ENCODE data around the gene FHOD3.

Gene FHOD3

DNA sequence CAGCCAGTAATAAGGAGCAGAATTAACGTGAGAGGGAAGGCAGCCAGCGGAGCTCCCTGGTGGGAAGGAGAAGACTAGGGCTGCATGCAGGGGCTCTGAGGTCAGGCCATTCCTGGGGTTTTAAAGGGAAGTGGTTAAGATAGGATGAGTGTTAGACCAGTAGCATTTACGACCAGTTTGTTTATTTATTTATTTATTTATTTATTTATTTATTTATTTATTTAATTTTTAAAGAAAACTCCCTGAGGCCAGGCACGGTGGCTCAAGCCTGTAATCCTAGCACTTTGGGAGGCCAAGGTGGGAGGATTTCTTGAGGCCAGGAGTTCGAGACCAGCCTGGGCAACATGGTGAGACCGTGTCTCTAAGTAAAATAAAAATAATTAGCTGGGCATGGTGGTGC, 152.8 kb downstream of the FHOD3 start:
- no peak overlapping the region for H3K4me3 ChIP-seq (ENCODE audit: low read depth, low read length)
- no peak for TF ChIP-seq CTCF (IDR thresholded peaks at IDR 0.05; ENCODE audit: low read depth, low read length)

DNA sequence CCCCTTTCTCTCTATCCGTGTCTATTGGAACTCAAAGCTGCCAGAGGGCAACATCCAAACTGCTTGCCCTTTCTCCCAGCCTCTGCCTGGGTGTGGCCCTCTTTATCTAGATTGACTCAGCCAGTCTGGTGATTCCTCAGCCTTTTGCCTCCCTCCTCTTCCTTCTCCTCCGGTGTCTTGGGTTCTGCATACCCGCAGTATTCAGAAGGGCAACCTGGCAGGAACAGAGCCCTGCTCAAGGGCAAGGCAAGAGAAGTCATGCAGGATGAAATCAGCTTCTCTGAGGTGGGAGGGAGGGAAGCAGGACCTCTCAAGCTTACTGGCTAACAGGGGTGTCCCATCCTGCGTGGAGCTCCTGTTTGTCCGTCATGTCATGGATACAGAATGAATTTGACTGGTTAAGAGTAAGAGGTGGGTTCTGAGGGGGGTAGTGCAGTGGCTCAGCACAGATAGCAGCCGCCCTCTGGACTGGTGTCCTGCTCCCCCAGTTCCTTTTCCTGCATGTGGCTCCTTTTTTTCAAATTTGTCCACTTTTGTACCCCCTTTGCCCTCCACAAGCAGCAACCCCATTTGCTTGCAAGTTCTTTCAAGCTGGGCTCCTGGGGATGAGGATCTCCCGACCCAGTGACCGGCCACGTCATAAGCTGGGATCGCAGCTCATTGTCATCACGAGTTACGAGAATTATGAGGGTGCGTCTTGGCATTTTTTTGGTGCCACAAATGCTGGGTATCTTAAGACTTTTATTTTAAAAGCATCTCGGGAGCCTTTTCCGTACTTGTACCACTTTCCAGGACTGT, 154.1 kb downstream of the FHOD3 start:
- H3K4me3 ChIP-seq (ENCODE audit: low read depth, low read length) = no peak overlapping the region
- no peak for TF ChIP-seq CTCF (IDR thresholded peaks at IDR 0.05; ENCODE audit: low read depth, low read length)

- TF ChIP-seq CTCF (IDR thresholded peaks at IDR 0.05; ENCODE audit: low read depth, low read length) = no peak
- H3K4me3 ChIP-seq (ENCODE audit: low read depth, low read length) = no peak overlapping the region
Measured at GRCh38 chr18:36454245-36454644, 156.7 kb downstream of the FHOD3 start.

DNA sequence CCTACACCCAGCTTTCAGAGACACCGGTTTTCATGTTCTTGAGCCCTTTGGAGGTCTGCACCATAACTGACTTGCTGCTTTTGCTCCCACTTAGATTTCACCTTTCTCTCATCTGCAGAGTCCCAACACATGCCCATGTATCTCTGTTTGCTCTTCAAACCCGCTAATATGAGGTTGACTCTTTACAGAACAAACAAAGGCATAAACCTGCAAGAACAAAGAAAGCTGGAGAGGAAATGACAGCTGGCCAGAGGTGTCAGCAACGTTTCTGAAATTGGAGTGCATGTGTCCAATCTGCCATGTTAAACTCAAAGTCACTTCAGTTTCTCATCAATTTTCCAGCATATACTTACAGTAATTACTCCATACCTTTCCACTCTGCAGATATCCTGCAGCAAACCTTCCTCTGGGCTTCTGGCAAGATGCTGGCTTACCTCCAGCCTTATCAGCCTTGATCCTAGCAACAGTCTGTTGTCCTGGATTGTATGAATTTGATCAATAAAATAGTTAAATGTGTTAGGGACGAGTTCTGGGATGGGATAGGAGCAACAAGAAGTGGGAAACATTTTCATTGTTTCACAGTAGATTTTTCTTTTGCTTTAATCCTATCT, 157.4 kb downstream of the FHOD3 start:
- H3K4me3 ChIP-seq (ENCODE audit: low read depth, low read length) = no peak overlapping the region
- no peak for TF ChIP-seq CTCF (IDR thresholded peaks at IDR 0.05; ENCODE audit: low read depth, low read length)

GRCh38 chr18:36455931-36456330, 158.4 kb downstream of the FHOD3 start:
- H3K4me3 ChIP-seq (ENCODE audit: low read depth, low read length) = no peak overlapping the region

DNA sequence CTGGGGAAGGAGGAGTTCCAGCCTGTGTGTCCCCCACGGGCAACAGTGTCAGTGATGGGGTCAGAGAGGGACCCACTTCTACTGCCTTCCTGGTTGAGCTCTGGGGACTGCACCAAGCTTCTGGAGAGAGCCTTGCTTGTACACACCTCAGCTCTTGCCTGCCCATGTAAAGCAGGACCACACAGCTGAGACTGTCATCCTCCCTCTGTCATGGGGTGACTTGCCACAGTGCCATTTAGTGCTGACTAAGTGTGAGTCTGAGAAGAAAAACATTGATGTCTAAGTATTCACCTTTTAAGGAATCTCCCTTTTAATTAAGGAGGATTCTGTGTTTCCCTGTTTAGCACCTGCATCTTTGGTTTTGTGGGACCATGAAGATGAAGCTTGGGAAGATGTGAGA, 159.1 kb downstream of the FHOD3 start:
- no peak for TF ChIP-seq CTCF (IDR thresholded peaks at IDR 0.05; ENCODE audit: low read depth, low read length)
- H3K4me3 ChIP-seq (ENCODE audit: low read depth, low read length) = no peak overlapping the region

More at GRCh38 chr18:36455931-36456330, 158.4 kb downstream of the FHOD3 start:
- TF ChIP-seq CTCF (IDR thresholded peaks at IDR 0.05; ENCODE audit: low read depth, low read length) = no peak

DNA sequence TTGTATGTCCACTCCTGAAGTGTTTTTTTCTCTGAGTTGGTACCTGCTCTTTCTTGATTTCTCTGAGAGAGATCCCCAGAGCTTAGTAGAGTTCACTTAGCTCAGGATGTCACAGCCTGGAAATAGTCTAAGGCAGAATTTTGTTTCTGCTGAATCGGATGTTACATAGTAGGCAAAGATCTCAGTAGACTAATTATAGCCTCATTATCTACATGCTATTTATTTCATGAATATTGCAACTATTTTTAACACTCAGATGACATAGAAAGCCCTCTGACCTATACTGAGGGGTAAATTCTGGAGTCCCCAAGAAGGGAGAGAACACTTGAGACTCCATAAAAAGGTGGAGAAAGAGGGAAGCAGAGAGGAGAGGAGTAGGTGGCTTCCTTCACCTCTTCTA, 160.2 kb downstream of the FHOD3 start:
- TF ChIP-seq CTCF (IDR thresholded peaks at IDR 0.05; ENCODE audit: low read depth, low read length) = no peak
- H3K4me3 ChIP-seq (ENCODE audit: low read depth, low read length) = no peak overlapping the region
